K562 (cell line): ENCODE data around the gene AZU1. TPM values are rescaled to one million over a fixed set of nuclear protein-coding genes. Genes with fewer than 3 reads are reported as not detected.

Source experiments
- ARNT ChIP-seq, 2 experiments: fragments of 450-650 bp; IDR thresholded peaks; 2 replicates each; pipeline ENCODE4 v1.6.1; 2016; ENCODE audit warnings: mild to moderate bottlenecking in 1 of 2
- CCNT2 ChIP-seq: IDR thresholded peaks from 2 replicates; pipeline ENCODE4 v1.6.1; 2011; ENCODE audit warnings: borderline replicate concordance, low read depth, mild to moderate bottlenecking, moderate library complexity, mixed read lengths, low read length; ENCODE audit not compliant: insufficient read length; ENCODE audit errors: extremely low read depth
- CHAMP1 ChIP-seq: fragments of 450-650 bp; IDR thresholded peaks from 2 replicates; pipeline ENCODE4 v1.6.1; 2016; ENCODE audit warnings: mild to moderate bottlenecking
- CUX1 ChIP-seq: fragments of 200-800 bp; sonication (Bioruptor generic); IDR thresholded peaks from 2 replicates; pipeline ENCODE4 v1.6.1; 2016; ENCODE audit warnings: missing genetic modification characterization, missing compliant biosample characterization
- FOXJ2 ChIP-seq: fragments of 200-800 bp; sonication (Bioruptor generic); IDR thresholded peaks from 2 replicates; pipeline ENCODE4 v1.6.1; 2016; ENCODE audit warnings: missing genetic modification characterization, missing compliant biosample characterization
- FOXK2 ChIP-seq, 2 experiments: fragments of 450-650 bp; IDR thresholded peaks in 1 of 2; conservative IDR thresholded peaks in 1 of 2; 2 replicates each; pipeline ENCODE4 v1.6.1; 2016; ENCODE audit warnings: low read depth in 2 of 2, mild to moderate bottlenecking in 1 of 2
- KDM1A ChIP-seq, 2 experiments: fragments of 450-650 bp; IDR thresholded peaks; 2 replicates each; pipeline ENCODE4 v1.6.1; 2016; ENCODE audit warnings: mild to moderate bottlenecking in 2 of 2
- MYBL2 ChIP-seq, 2 experiments: fragments of 450-650 bp in 1 of 2; sonication (generic) in 1 of 2; formaldehyde crosslinking in 1 of 2; IDR thresholded peaks; 2 replicates each; pipeline versions ENCODE4 v1.6.1 to v1.8.1; 2017 to 2022; ENCODE audit warnings: borderline replicate concordance in 1 of 2, inconsistent platforms in 1 of 2, low read depth in 1 of 2, mild to moderate bottlenecking in 1 of 2, missing genetic modification reagents in 1 of 2, moderate library complexity in 1 of 2
- TBP ChIP-seq: optimal IDR thresholded peaks from 2 replicates; pipeline ENCODE3; 2011; ENCODE audit warnings: low read depth, low read length, improper control_type of control experiment
- WHSC1 ChIP-seq: IDR thresholded peaks from one replicate; pipeline ENCODE4 v1.6.1; 2012; ENCODE audit warnings: low read length, control low read depth, inconsistent platforms
- ZNF165 ChIP-seq: fragments of 250-450 bp; sonication (Bioruptor Pico); IDR thresholded peaks from 2 replicates; pipeline ENCODE4 v1.4.0; 2020; ENCODE audit warnings: borderline replicate concordance
- ZNF174 ChIP-seq: fragments of 250-450 bp; sonication (Bioruptor Pico); IDR thresholded peaks from 2 replicates; pipeline ENCODE4 v1.4.0; 2020; ENCODE audit warnings: mild to moderate bottlenecking
- ZNF395 ChIP-seq: fragments of 200-800 bp; sonication (Bioruptor generic); IDR thresholded peaks from 2 replicates; pipeline ENCODE4 v1.6.1; 2017; ENCODE audit warnings: missing genetic modification characterization, missing compliant biosample characterization
- ZNF77 ChIP-seq: fragments of 250-450 bp; sonication (Bioruptor Pico); IDR thresholded peaks from 2 replicates; pipeline ENCODE4 v1.5.0; 2020
- ZNF778 ChIP-seq: fragments of 450-650 bp; formaldehyde crosslinking; IDR thresholded peaks from 2 replicates; pipeline ENCODE4 v1.4.0; 2020; ENCODE audit warnings: mild to moderate bottlenecking, moderate library complexity
- polyA plus RNA-seq, 8 experiments: library from polyadenylated mRNA; depleted of rRNA in 4 of 8; stranded (reverse) in 5 of 8; unstranded in 3 of 8; fragments of >200 nt; fragmentation: Nextera tagmentation in 2 of 8; fragmentation: Illumina TruSeq in 1 of 8; extraction: Ambion mirVana in 2 of 8; extraction: Trizol in 1 of 8; gene quantifications; 2 replicates each; pipeline versions ENCODE4 v1.2.1 to v1.2.3, GENCODE V29; 2011 to 2014; ENCODE audit warnings: inconsistent platforms in 1 of 8, missing spikeins in 1 of 8
- total RNA-seq, 7 experiments: library from RNA; depleted of rRNA in 6 of 7; stranded (reverse); fragments of >200 nt in 6 of 7; fragmentation: Illumina TruSeq in 2 of 7; extraction: Trizol in 2 of 7; gene quantifications; 2 replicates each; pipeline versions ENCODE4 v1.2.1 to v1.2.3, GENCODE V29; 2011 to 2021; ENCODE audit warnings: low replicate concordance in 1 of 7
- TF ChIP-seq, protein P1 (sequence below): fragments of 250-450 bp; sonication (Bioruptor Pico); IDR thresholded peaks from 2 replicates; pipeline ENCODE4 v1.5.1; 2021; ENCODE audit warnings: mild to moderate bottlenecking

The AZU1 gene
- total and polyA plus RNA-seq, 9 of the 15 experiments (the other 6 are each of a cell fraction or from before 2014, with no cell fraction given) = 0.29 to 1.9 (median 0.59) TPM; not detected in 3

DNA sequence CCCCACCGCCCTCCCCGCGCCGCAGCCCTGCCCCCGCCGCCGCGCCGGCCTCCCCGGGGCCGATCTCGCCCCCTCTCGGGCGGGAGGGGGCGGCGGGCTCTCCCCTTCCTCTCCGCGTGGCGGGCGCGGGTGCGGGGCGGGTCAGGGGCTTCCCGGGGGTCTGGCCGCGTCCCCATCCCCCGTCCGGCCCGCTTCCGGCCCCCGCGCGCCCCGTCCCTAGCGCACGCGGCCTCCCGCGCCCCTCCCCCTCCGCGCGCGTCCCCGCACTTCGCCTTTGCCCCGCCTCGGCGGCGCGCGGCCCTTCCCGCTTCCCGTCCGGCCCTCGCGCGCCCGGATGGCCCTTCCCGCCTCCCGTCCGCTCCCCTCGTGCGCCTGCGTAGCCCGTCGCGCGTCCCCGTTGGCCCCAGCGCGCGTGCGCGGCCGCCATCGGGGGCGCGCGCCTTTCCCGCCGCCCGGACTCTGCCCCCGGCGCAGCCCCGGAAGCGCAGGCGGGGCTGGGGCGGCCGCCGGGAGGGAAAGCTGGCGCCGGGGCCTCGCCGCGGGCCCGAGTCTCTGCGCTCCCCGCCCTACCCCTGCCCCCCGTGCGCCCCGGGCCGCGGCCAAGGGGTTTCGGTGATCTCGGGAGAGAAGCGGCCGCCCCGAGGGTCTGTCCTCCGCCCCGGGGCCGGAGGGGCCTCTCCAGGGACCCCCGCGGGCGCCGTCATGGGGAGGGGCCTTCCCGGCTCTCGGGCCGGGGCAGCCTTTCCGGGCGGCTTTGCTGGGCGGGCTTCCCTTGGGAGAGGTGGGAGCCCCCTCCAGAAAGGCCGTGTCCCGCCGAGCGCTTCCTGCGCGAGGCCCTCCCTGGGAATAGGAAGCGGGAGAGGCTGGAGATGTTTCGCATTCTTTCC lies 29.9 kb upstream of the AZU1 start (continued):
- no peak for TF ChIP-seq ZNF778 (CRISPR knock-in tag)
- TF ChIP-seq, protein P1, sequence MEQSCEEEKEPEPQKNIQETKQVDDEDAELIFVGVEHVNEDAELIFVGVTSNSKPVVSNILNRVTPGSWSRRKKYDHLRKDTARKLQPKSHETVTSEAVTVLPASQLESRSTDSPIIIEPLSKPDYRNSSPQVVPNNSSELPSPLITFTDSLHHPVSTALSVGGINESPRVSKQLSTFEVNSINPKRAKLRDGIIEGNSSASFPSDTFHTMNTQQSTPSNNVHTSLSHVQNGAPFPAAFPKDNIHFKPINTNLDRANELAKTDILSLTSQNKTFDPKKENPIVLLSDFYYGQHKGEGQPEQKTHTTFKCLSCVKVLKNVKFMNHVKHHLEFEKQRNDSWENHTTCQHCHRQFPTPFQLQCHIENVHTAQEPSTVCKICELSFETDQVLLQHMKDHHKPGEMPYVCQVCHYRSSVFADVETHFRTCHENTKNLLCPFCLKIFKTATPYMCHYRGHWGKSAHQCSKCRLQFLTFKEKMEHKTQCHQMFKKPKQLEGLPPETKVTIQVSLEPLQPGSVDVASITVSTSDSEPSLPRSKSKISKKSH (CRISPR knock-in tag) = no peak
- TF ChIP-seq TBP = no peak
- TF ChIP-seq CUX1 (CRISPR knock-in tag) = 0 out of 2 replicates have a peak, but pooled peaks have one; percentile 38
- TF ChIP-seq MYBL2 (IDR thresholded peaks at IDR 0.05; ENCODE audit: low read depth) = no peak
- TF ChIP-seq MYBL2 (CRISPR knock-in tag; IDR thresholded peaks at IDR 0.05; ENCODE audit: borderline replicate concordance) = no peak
- TF ChIP-seq WHSC1 = no peak
- no peak for TF ChIP-seq ZNF165 (CRISPR knock-in tag)
- TF ChIP-seq KDM1A (IDR thresholded peaks at IDR 0.05) = no peak
- TF ChIP-seq ARNT (IDR thresholded peaks at IDR 0.05) = no peak
- peak; percentile 80 for TF ChIP-seq ZNF395 (CRISPR knock-in tag)
- no peak for TF ChIP-seq ZNF77 (CRISPR knock-in tag)
- TF ChIP-seq ZNF174 = no peak
- TF ChIP-seq FOXJ2 (tag) = 0 out of 2 replicates have a peak, but pooled peaks have one; percentile 18
- peak; percentile 67 for TF ChIP-seq CCNT2
- TF ChIP-seq FOXK2 (conservative IDR thresholded peaks at IDR 0.05 in 1 of 2, IDR thresholded peaks at IDR 0.05 in 1 of 2; ENCODE audit: low read depth in 2 of 2) = no peak
- no peak for TF ChIP-seq CHAMP1
